Skeletal muscle tissue (tissue), 4 donors: ENCODE data around the gene TFAP2E. TPM values are rescaled to one million over a fixed set of nuclear protein-coding genes. Genes with fewer than 3 reads are reported as not detected.

Source experiments
- H3K27ac ChIP-seq: one replicate; pipeline ENCODE4 v1.7.0; 2013; ENCODE audit warnings: mild to moderate bottlenecking, low read depth, low read length, inconsistent platforms
- H3K27me3 ChIP-seq, 3 donors: one replicate each; pipeline ENCODE4 v1.7.0; 2013; ENCODE audit warnings: low read length in 3 of 3; ENCODE audit not compliant: control insufficient read depth in 3 of 3, insufficient read depth in 3 of 3
- H3K36me3 ChIP-seq, 3 donors: one replicate each; pipeline ENCODE4 v1.7.0; 2013; ENCODE audit warnings: low read length in 3 of 3; ENCODE audit not compliant: control insufficient read depth in 3 of 3, insufficient read depth in 3 of 3
- H3K4me1 ChIP-seq, 3 donors: one replicate each; pipeline ENCODE4 v1.7.0; 2013; ENCODE audit warnings: low read length in 3 of 3, mild to moderate bottlenecking in 3 of 3; ENCODE audit not compliant: control insufficient read depth in 3 of 3, insufficient read depth in 3 of 3
- H3K4me3 ChIP-seq, 3 donors: one replicate each; pipeline ENCODE4 v1.7.0; 2013; ENCODE audit warnings: low read length in 3 of 3
- H3K9ac ChIP-seq, 3 donors: one replicate each; pipeline ENCODE4 v1.7.0; 2013; ENCODE audit warnings: low read length in 3 of 3, mild to moderate bottlenecking in 3 of 3, moderate library complexity in 2 of 3, low read depth in 1 of 3
- H3K9me3 ChIP-seq, 3 donors: one replicate each; pipeline ENCODE4 v1.7.0; 2013; ENCODE audit warnings: low read length in 3 of 3; ENCODE audit not compliant: control insufficient read depth in 3 of 3
- total RNA-seq: library from RNA; depleted of rRNA; stranded (reverse); fragments of >200 nt; gene quantifications from one replicate; pipeline ENCODE4 v1.2.3, GENCODE V29; 2014
- donor health status: Osteomylitis.

Gene TFAP2E
- total RNA-seq, 1 donor from 2014 or later = 0.52 TPM

- Histone ChIP-seq H3K9ac (peak overlapping the region; percentile 90 to 99 (median 98)), H3K9me3 (no peaks in the 10 kb centered on the region), H3K27me3 (no peaks in the 10 kb centered on the region), H3K4me1 (peaks cover 47 to 66% (median 53%) of the 10 kb centered on the region in 3 donors), H3K4me3 (peak overlapping the region; percentile 90 to 97 (median 97)), H3K36me3 (peaks cover 8 to 19% (median 11%) of the 10 kb centered on the region in 3 donors), H3K27ac (peak overlapping the region; percentile 94)
Measured at GRCh38 chr1:35556484-35557117, 16.5 kb upstream of the TFAP2E start.

- H3K9ac ChIP-seq = peak within 1 kb of the TSS; percentile 90 to 99 (median 98)
- H3K4me3 ChIP-seq = peak within 1 kb of the TSS; percentile 90 to 97 (median 97)
- peaks cover 52 to 70% (median 58%) of the 10 kb centered on the region in 3 donors for H3K4me1 ChIP-seq
- peak within 1 kb of the TSS; percentile 94 for H3K27ac ChIP-seq
- H3K36me3 ChIP-seq = peaks cover 10 to 18% (median 10%) of the 10 kb centered on the region in 3 donors
- no peaks in the 10 kb centered on the region for H3K27me3 ChIP-seq
- no peaks in the 10 kb centered on the region for H3K9me3 ChIP-seq
Measured at GRCh38 chr1:35557118-35557610, 15.9 kb upstream of the TFAP2E start, which contains the start of gene KIAA0319L. Gene KIAA0319L, minus strand, starts transcription at chr1:35557403. Its CDS starts 2,912 bp downstream, at chr1:35554491.

GRCh38 chr1:35557611-35558373 lies 15.3 kb upstream of the TFAP2E start, which contains the start of gene NCDN:
Gene NCDN, plus strand, starts transcription at chr1:35557799. Its CDS starts 392 bp downstream, at chr1:35558191.
- Histone ChIP-seq H3K9ac (peak within 1 kb of the TSS; percentile 90 to 99 (median 98)), H3K27me3 (no peaks in the 10 kb centered on the region), H3K9me3 (no peaks in the 10 kb centered on the region), H3K27ac (peak within 1 kb of the TSS; percentile 94), H3K36me3 (peaks cover 7 to 18% (median 9%) of the 10 kb centered on the region in 3 donors), H3K4me3 (peak within 1 kb of the TSS; percentile 90 to 97 (median 97)), H3K4me1 (peaks cover 52 to 70% (median 58%) of the 10 kb centered on the region in 3 donors)

GRCh38 chr1:35558374-35559316 lies 14.5 kb upstream of the TFAP2E start:
- Histone ChIP-seq H3K27me3 (no peaks in the 10 kb centered on the region), H3K9ac (peak overlapping the region; percentile 90 to 99 (median 98)), H3K9me3 (no peaks in the 10 kb centered on the region), H3K36me3 (peaks cover 2 to 15% (median 12%) of the 10 kb centered on the region in 3 donors), H3K4me1 (peaks cover 52 to 66% (median 57%) of the 10 kb centered on the region in 3 donors), H3K27ac (peak overlapping the region; percentile 94), H3K4me3 (peak overlapping the region; percentile 90 to 97 (median 97))

GRCh38 chr1:35559317-35559944 lies 13.7 kb upstream of the TFAP2E start:
- peaks cover 5 to 17% (median 16%) of the 10 kb centered on the region in 3 donors for H3K36me3 ChIP-seq
- no peaks in the 10 kb centered on the region for H3K9me3 ChIP-seq
- peaks cover 50 to 63% (median 51%) of the 10 kb centered on the region in 3 donors for H3K4me1 ChIP-seq
- no peaks in the 10 kb centered on the region for H3K27me3 ChIP-seq
- no peak overlapping the region for H3K4me3 ChIP-seq
- H3K27ac ChIP-seq = no peak overlapping the region
- peak overlapping the region in 1 of 3 donors; percentile 25 for H3K9ac ChIP-seq

GRCh38 chr1:35560256-35561225 lies 12.6 kb upstream of the TFAP2E start:
- Histone ChIP-seq H3K4me1 (peaks cover 38 to 54% (median 42%) of the 10 kb centered on the region in 3 donors), H3K4me3 (peak overlapping the region; percentile 43 to 59 (median 58)), H3K9ac (peak overlapping the region in 1 of 3 donors; percentile 74)

GRCh38 chr1:35561297-35561971 lies 11.7 kb upstream of the TFAP2E start:
- Histone ChIP-seq H3K36me3 (peaks cover 16 to 21% (median 20%) of the 10 kb centered on the region in 3 donors), H3K9me3 (no peaks in the 10 kb centered on the region), H3K4me1 (peaks cover 30 to 45% (median 35%) of the 10 kb centered on the region in 3 donors), H3K4me3 (peak overlapping the region; percentile 43 to 59 (median 58)), H3K27ac (no peak overlapping the region), H3K9ac (peak overlapping the region in 1 of 3 donors; percentile 74), H3K27me3 (no peaks in the 10 kb centered on the region)

More at GRCh38 chr1:35560256-35561225, 12.6 kb upstream of the TFAP2E start:
- Histone ChIP-seq H3K9me3 (no peaks in the 10 kb centered on the region), H3K27me3 (no peaks in the 10 kb centered on the region), H3K27ac (no peak overlapping the region), H3K36me3 (peaks cover 13 to 20% (median 19%) of the 10 kb centered on the region in 3 donors)
